Aorta (tissue), 5 donors: ENCODE data around the gene PTPRD. TPM values are rescaled to one million over a fixed set of nuclear protein-coding genes. Genes with fewer than 3 reads are reported as not detected.
A peak's percentile ranks its signal among the peaks of the same experiment; 100 is the strongest.

Experiments
- ATAC-seq: fragments of 200-7000 bp; cut with Tn5 transposase; one replicate; pipeline ENCODE4 v1.9.1; 2022; ENCODE audit warnings: moderate library complexity; ENCODE audit not compliant: low FRiP score
- DNase-seq, 2 donors: peaks; one replicate each; pipeline ENCODE4 v3.0.0-alpha.2; 2020
- H3K27ac ChIP-seq, 2 donors: one replicate each; pipeline ENCODE4 v1.5.1; 2013; ENCODE audit warnings: low read length in 2 of 2, mild to moderate bottlenecking in 2 of 2, moderate library complexity in 2 of 2, control low read depth in 1 of 2, inconsistent platforms in 1 of 2, low read depth in 1 of 2
- H3K27me3 ChIP-seq, 2 donors: one replicate each; pipeline ENCODE4 v1.6.1; 2013; ENCODE audit warnings: control low read depth in 1 of 2, low read length in 1 of 2, mild to moderate bottlenecking in 1 of 2, moderate library complexity in 1 of 2; ENCODE audit not compliant: insufficient read depth in 2 of 2, control insufficient read depth in 1 of 2
- H3K36me3 ChIP-seq, 2 donors: one replicate each; pipeline ENCODE4 v1.6.1; 2013; ENCODE audit warnings: control low read depth in 1 of 2, low read length in 1 of 2, mild to moderate bottlenecking in 1 of 2; ENCODE audit not compliant: insufficient read depth in 2 of 2, control insufficient read depth in 1 of 2
- H3K4me1 ChIP-seq, 2 donors: one replicate each; pipeline ENCODE4 v1.6.1; 2013; ENCODE audit warnings: low read length in 2 of 2, control low read depth in 1 of 2, mild to moderate bottlenecking in 1 of 2, moderate library complexity in 1 of 2; ENCODE audit not compliant: insufficient read depth in 2 of 2, control insufficient read depth in 1 of 2
- H3K4me3 ChIP-seq, 2 donors: one replicate each; pipeline ENCODE4 v1.5.1; 2013; ENCODE audit warnings: low read length in 2 of 2, control low read depth in 1 of 2, mild to moderate bottlenecking in 1 of 2
- H3K9me3 ChIP-seq: one replicate; pipeline ENCODE4 v1.6.1; 2013; ENCODE audit warnings: mild to moderate bottlenecking, low read length; ENCODE audit not compliant: control insufficient read depth
- WGBS, 2 donors: extraction: QIAGEN DNeasy Blood & Tissue Kit; methylation state at CpG; one replicate each; pipeline ENCODE4 v1.1.7; 2013; 5-methylcytosine and 5-hydroxymethylcytosine counted together
- intact Hi-C, 2 donors: fragments of 100-400 bp; cut with DNase I; formaldehyde crosslinking; loops; one replicate each; pipeline versions ENCODE4 v1.14.2 to v1.15.0; 2022
- polyA plus RNA-seq, 2 donors: library from polyadenylated mRNA; stranded (reverse); fragments of 200-250 nt; gene quantifications; one replicate each; pipeline ENCODE4 v1.2.3, GENCODE V29; 2013
- total RNA-seq, 2 donors: library from RNA; stranded (reverse); fragmentation: NEBNext Ultra II Directional; extraction: Animal tissue kit (Norgen Biotek cat#: 25700); gene quantifications; one replicate each; pipeline ENCODE4 v1.2.1, GENCODE V29; 2021
- donor health status: healthy with polysubstance abuse.
- donor health status: Bipolar disorder and iron deficiency.
- donor health status: DM: no; HTN: no; CAD: no.
- donor health status: DM: no; HTN: no; CAD: no.
- donor health status: DM: yes; HTN: yes; CAD: no.

The PTPRD gene
- total and polyA plus RNA-seq, 4 donors: 1.5 to 92.0 (median 29.4) TPM

GRCh38 chr9:8651070-8651845 lies 1961.5 kb downstream of the PTPRD start:
- no peaks in the 10 kb centered on the region for H3K36me3 ChIP-seq
- WGBS, 2 donors: 49 to 55% methylated on average over 10 of the region's 10 CpGs
- DNase-seq: no peak
- no peaks in the 10 kb centered on the region for H3K27me3 ChIP-seq
- intact Hi-C loops: no loop called here
- H3K9me3 ChIP-seq: no peaks in the 10 kb centered on the region
- H3K27ac ChIP-seq: no peak overlapping the region
- ATAC-seq: no peak
- H3K4me1 ChIP-seq: peaks cover 3% of the 10 kb centered on the region in 2 donors
- H3K4me3 ChIP-seq: no peak overlapping the region

- Histone ChIP-seq H3K27ac (no peak overlapping the region), H3K4me1 (peaks cover 3% of the 10 kb centered on the region in 2 donors), H3K9me3 (no peaks in the 10 kb centered on the region), H3K36me3 (no peaks in the 10 kb centered on the region), H3K27me3 (no peaks in the 10 kb centered on the region), H3K4me3 (no peak overlapping the region)
- DNase-seq (no peak), ATAC-seq (peak; percentile 75)
- intact Hi-C loops: loop anchor here in 1 of 2 donors (10.0 kb wide), 1 partner anchor 65 kb away; no protein-coding TSS in a partner anchor
- WGBS, 2 donors: 45 to 54% methylated on average over 4 of the region's 4 CpGs
Observed at GRCh38 chr9:8649807-8650206, 1963.0 kb downstream of the PTPRD start.

- H3K27ac ChIP-seq: no peak overlapping the region
- DNase-seq (no peak), ATAC-seq (no peak)
- intact Hi-C loops: loop anchor here in 1 of 2 donors (10.0 kb wide), 1 partner anchor 64 kb away; no protein-coding TSS in a partner anchor
- no peaks in the 10 kb centered on the region for H3K36me3 ChIP-seq
- peaks cover 3% of the 10 kb centered on the region in 2 donors for H3K4me1 ChIP-seq
- WGBS, 2 donors: 69 to 72% methylated on average over 2 of the region's 2 CpGs
- H3K27me3 ChIP-seq: no peaks in the 10 kb centered on the region
- no peak overlapping the region for H3K4me3 ChIP-seq
- H3K9me3 ChIP-seq: no peaks in the 10 kb centered on the region
Observed at GRCh38 chr9:8649160-8649559, 1963.6 kb downstream of the PTPRD start.

- DNase-seq: no peak
- no peak for ATAC-seq
- Histone ChIP-seq H3K4me3 (no peak overlapping the region), H3K27me3 (no peaks in the 10 kb centered on the region), H3K36me3 (no peaks in the 10 kb centered on the region), H3K27ac (no peak overlapping the region), H3K9me3 (no peaks in the 10 kb centered on the region), H3K4me1 (peaks cover 3% of the 10 kb centered on the region in 2 donors)
- intact Hi-C loops: loop anchor here in 1 of 2 donors (10.0 kb wide), 1 partner anchor 64 kb away; no protein-coding TSS in a partner anchor
- 86 to 88% methylated on average over 2 of the region's 2 CpGs for WGBS, 2 donors
Observed at GRCh38 chr9:8648271-8648845, 1964.4 kb downstream of the PTPRD start.

GRCh38 chr9:8647824-8648223 lies 1965.0 kb downstream of the PTPRD start:
- H3K27ac ChIP-seq: no peak overlapping the region
- H3K4me1 ChIP-seq: peaks cover 3% of the 10 kb centered on the region in 2 donors
- intact Hi-C loops: loop anchor here in 1 of 2 donors (10.0 kb wide), 1 partner anchor 63 kb away; no protein-coding TSS in a partner anchor
- DNase-seq: no peak
- H3K9me3 ChIP-seq: no peaks in the 10 kb centered on the region
- H3K27me3 ChIP-seq: no peaks in the 10 kb centered on the region
- no peak for ATAC-seq
- H3K36me3 ChIP-seq: no peaks in the 10 kb centered on the region
- H3K4me3 ChIP-seq: no peak overlapping the region
- 93 to 94% methylated on average over 6 of the region's 6 CpGs for WGBS, 2 donors

GRCh38 chr9:8644571-8644970 lies 1968.2 kb downstream of the PTPRD start:
- Histone ChIP-seq H3K4me1 (no peaks in the 10 kb centered on the region), H3K9me3 (no peaks in the 10 kb centered on the region), H3K4me3 (no peak overlapping the region), H3K27ac (no peak overlapping the region), H3K27me3 (no peaks in the 10 kb centered on the region), H3K36me3 (no peaks in the 10 kb centered on the region)
- ATAC-seq (no peak), DNase-seq (no peak)
- intact Hi-C loops: loop anchor here in 1 of 2 donors (10.0 kb wide), 1 partner anchor 60 kb away; no protein-coding TSS in a partner anchor
- WGBS, 2 donors: 92 to 98% methylated on average over 10 of the region's 10 CpGs

GRCh38 chr9:8643896-8644295 lies 1968.9 kb downstream of the PTPRD start:
- no peaks in the 10 kb centered on the region for H3K4me1 ChIP-seq
- WGBS, 2 donors: 91 to 94% methylated on average over 5 of the region's 5 CpGs
- H3K36me3 ChIP-seq: no peaks in the 10 kb centered on the region
- no peak for DNase-seq
- intact Hi-C loops: loop anchor here in 1 of 2 donors (10.0 kb wide), 1 partner anchor 59 kb away; no protein-coding TSS in a partner anchor
- H3K27ac ChIP-seq: no peak overlapping the region
- no peak overlapping the region for H3K4me3 ChIP-seq
- no peak for ATAC-seq
- H3K27me3 ChIP-seq: no peaks in the 10 kb centered on the region
- no peaks in the 10 kb centered on the region for H3K9me3 ChIP-seq

- Histone ChIP-seq H3K27me3 (no peaks in the 10 kb centered on the region), H3K4me1 (no peaks in the 10 kb centered on the region), H3K36me3 (no peaks in the 10 kb centered on the region), H3K27ac (no peak overlapping the region), H3K4me3 (no peak overlapping the region), H3K9me3 (no peaks in the 10 kb centered on the region)
- intact Hi-C loops: loop anchor here in 1 of 2 donors (10.0 kb wide), 1 partner anchor 59 kb away; no protein-coding TSS in a partner anchor
- 97 to 98% methylated on average over 6 of the region's 6 CpGs for WGBS, 2 donors
- DNase-seq (no peak), ATAC-seq (peak; percentile 36)
Observed at GRCh38 chr9:8643464-8643863, 1969.3 kb downstream of the PTPRD start.
